ENCODE data around the gene IAPP. TPM values are rescaled to one million over a fixed set of nuclear protein-coding genes. Genes with fewer than 3 reads are reported as not detected.

IAPP gene
- total RNA-seq, 1 donor from 2014 or later, result not detected

- intact Hi-C loops (cut with DNase I), result no loop called here
- DNase-seq (no peak), ATAC-seq (peak; percentile 37)
- no peak for TF ChIP-seq CTCF (IDR thresholded peaks at IDR 0.05)
- no peak within 1 kb of the TSS for H3K27ac ChIP-seq
- no peaks in the 10 kb centered on the region for H3K9me3 ChIP-seq
- H3K36me3 ChIP-seq, result no peaks in the 10 kb centered on the region
- no peaks in the 10 kb centered on the region for H3K4me1 ChIP-seq
- H3K4me3 ChIP-seq, result no peak within 1 kb of the TSS
- no peaks in the 10 kb centered on the region for H3K27me3 ChIP-seq
Observed at GRCh38 chr12:21334771-21335325, 37.9 kb upstream of the IAPP start, which contains the start of gene SLCO1A2. SLCO1A2 (minus strand) TSS chr12:21334917; CDS start chr12:21334647, 270 bp downstream.

DNA sequence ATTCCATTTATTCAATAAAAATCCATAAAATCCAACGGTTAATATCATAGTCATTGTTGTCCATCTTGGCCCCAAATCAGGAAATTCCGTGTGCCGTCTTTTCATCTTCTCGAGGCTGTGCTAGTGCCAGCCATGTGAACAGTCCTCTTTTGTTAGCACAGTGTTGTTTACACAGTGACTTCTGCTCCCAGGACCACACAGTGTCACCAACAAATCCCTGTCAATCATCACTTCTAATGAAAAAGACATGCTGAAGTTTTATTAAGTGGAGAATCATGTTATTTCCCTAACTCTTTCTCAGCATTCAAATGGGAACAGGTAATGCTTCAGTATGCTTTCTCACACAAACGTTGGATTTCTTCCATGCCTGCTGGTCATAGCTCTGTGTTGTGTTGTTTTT is 36.0 kb upstream of the IAPP start:
- ATAC-seq (no peak), DNase-seq (no peak)
- intact Hi-C loops (cut with DNase I), result no loop called here
- H3K4me3 ChIP-seq, result no peak overlapping the region
- H3K27ac ChIP-seq, result no peak overlapping the region
- no peaks in the 10 kb centered on the region for H3K9me3 ChIP-seq
- no peak for TF ChIP-seq CTCF (IDR thresholded peaks at IDR 0.05)
- H3K36me3 ChIP-seq, result no peaks in the 10 kb centered on the region
- H3K4me1 ChIP-seq, result no peaks in the 10 kb centered on the region
- H3K27me3 ChIP-seq, result no peaks in the 10 kb centered on the region

DNA sequence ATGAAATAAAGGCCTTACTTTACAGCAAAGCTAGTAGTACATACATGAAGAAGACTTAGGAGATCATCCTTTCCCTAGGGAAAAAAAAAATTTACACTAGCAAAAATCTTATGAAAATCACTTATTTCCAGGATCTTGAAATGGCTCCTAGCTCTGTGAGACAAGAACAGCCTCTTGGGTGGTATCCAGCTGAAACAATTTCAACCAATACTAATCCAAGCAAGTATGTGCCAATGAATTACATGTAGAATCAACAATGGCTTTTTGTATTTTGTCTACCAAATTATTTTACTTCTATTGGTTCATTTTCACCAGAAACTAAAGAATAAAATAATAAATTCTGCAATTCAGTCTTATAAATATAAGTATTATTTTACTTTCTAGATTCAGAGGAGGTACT is 35.2 kb upstream of the IAPP start:
- Histone ChIP-seq H3K27me3 (no peaks in the 10 kb centered on the region), H3K4me1 (no peaks in the 10 kb centered on the region)

GRCh38 chr12:21337959-21338744 is 34.5 kb upstream of the IAPP start:
- no peak overlapping the region for H3K27ac ChIP-seq
- intact Hi-C loops (cut with DNase I), result no loop called here
- H3K4me1 ChIP-seq, result no peaks in the 10 kb centered on the region
- H3K36me3 ChIP-seq, result no peaks in the 10 kb centered on the region
- H3K27me3 ChIP-seq, result no peaks in the 10 kb centered on the region
- DNase-seq (no peak), ATAC-seq (no peak)
- H3K4me3 ChIP-seq, result no peak overlapping the region
- TF ChIP-seq CTCF (IDR thresholded peaks at IDR 0.05), result no peak
- no peaks in the 10 kb centered on the region for H3K9me3 ChIP-seq

More for the DNA sequence above, 35.2 kb upstream of the IAPP start:
- Histone ChIP-seq H3K27ac (no peak overlapping the region), H3K36me3 (no peaks in the 10 kb centered on the region), H3K9me3 (no peaks in the 10 kb centered on the region), H3K4me3 (no peak overlapping the region)
- DNase-seq (no peak), ATAC-seq (no peak)
- intact Hi-C loops (cut with DNase I), result no loop called here
- TF ChIP-seq CTCF (IDR thresholded peaks at IDR 0.05), result no peak

DNA sequence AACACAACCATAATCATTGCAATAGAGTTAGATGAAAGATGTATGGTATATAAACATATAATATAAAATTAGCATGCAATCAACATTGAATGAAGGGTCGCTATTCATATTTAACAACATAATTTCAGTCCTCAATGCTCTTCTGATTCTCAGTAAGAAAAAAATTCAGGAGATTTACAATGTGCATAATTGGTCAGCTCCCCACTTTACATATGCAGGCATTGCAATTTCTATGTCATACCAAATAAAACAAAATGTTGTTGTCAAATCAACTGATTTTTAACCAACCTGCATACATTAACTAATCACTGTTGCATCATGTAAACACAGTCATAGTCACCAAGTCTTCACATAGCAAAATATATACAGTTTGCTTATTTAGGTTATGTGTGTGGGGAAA is 32.8 kb upstream of the IAPP start:
- ATAC-seq, result no peak
- no peak for TF ChIP-seq CTCF (IDR thresholded peaks at IDR 0.05)
- H3K4me3 ChIP-seq, result no peak overlapping the region
- DNase-seq, result no peak
- H3K36me3 ChIP-seq, result no peaks in the 10 kb centered on the region
- no peaks in the 10 kb centered on the region for H3K9me3 ChIP-seq
- intact Hi-C loops (cut with DNase I), result no loop called here
- no peaks in the 10 kb centered on the region for H3K27me3 ChIP-seq
- no peak overlapping the region for H3K27ac ChIP-seq
- H3K4me1 ChIP-seq, result no peaks in the 10 kb centered on the region

All from upper lobe of right lung (tissue), 1 donor.